PC-9 (cell line): ENCODE data around the gene ESPN. TPM values are rescaled to one million over a fixed set of nuclear protein-coding genes. Genes with fewer than 3 reads are reported as not detected.
A peak's percentile ranks its signal among the peaks of the same experiment; 100 is the strongest.

Source experiments
- Bru-seq: library from RNA; stranded (reverse); fragments of 400-500 nt; gene quantifications from one replicate; lab custom pipeline; 2021; lab: Mats Ljungman, UMichigan
- BruChase-seq, 2 experiments: library from RNA; stranded (reverse); fragments of 400-500 nt; gene quantifications; one replicate each; lab custom pipeline; 2021; lab: Mats Ljungman, UMichigan
- BruUV-seq: library from RNA; stranded (reverse); fragments of 400-500 nt; replicated peaks from 2 replicates; lab custom pipeline; 2021; lab: Mats Ljungman, UMichigan
- CTCF ChIA-PET: fragments of 300-600 bp; sonication (Branson Sonifier 250); formaldehyde crosslinking; loops from one replicate; lab custom pipeline; 2022; ENCODE audit warnings: antibody characterized with exemption; lab: Charles Lee
- POLR2A ChIA-PET: fragments of 300-600 bp; sonication (Branson Sonifier 250); formaldehyde crosslinking; loops from one replicate; lab custom pipeline; 2022; ENCODE audit warnings: antibody characterized with exemption; ENCODE audit not compliant: unreplicated experiment; lab: Charles Lee
- DNase-seq, 2 experiments: peaks; one replicate each; pipeline versions ENCODE4 v3.0.0 to v3.0.0-alpha.2; 2015 to 2022; ENCODE audit warnings: mixed read lengths in 1 of 2
- H2AFZ ChIP-seq: fragments of 200-600 bp; sonication (generic); 2 replicates; pipeline ENCODE4 v1.8.1; 2017; ENCODE audit warnings: antibody characterized with exemption
- H3F3A ChIP-seq: fragments of 200-600 bp; sonication (generic); 2 replicates; pipeline ENCODE4 v1.8.1; 2017; ENCODE audit warnings: antibody characterized with exemption, mild to moderate bottlenecking, low read depth; ENCODE audit not compliant: insufficient read depth
- H3K27ac ChIP-seq: fragments of 200-600 bp; sonication (generic); 2 replicates; pipeline ENCODE4 v1.6.1; 2016; ENCODE audit warnings: mixed run types
- H3K27me3 ChIP-seq: fragments of 200-600 bp; sonication (generic); 2 replicates; pipeline ENCODE4 v1.6.1; 2016; ENCODE audit warnings: low read depth, mixed run types; ENCODE audit not compliant: insufficient read depth
- H3K36me3 ChIP-seq: fragments of 200-600 bp; sonication (generic); 2 replicates; pipeline ENCODE4 v1.6.1; 2016; ENCODE audit warnings: low read depth, mixed run types
- H3K4me1 ChIP-seq: fragments of 200-600 bp; sonication (generic); replicated peaks from 2 replicates; pipeline ENCODE4 v1.6.1; 2016; ENCODE audit warnings: mixed run types; ENCODE audit not compliant: insufficient read depth
- H3K4me2 ChIP-seq: fragments of 200-600 bp; sonication (generic); 2 replicates; pipeline ENCODE4 v1.6.1; 2017; ENCODE audit warnings: mixed run types
- H3K4me3 ChIP-seq: fragments of 200-600 bp; sonication (generic); 2 replicates; pipeline ENCODE4 v1.6.1; 2016; ENCODE audit warnings: mixed run types
- H3K79me2 ChIP-seq: fragments of 200-600 bp; sonication (generic); 2 replicates; pipeline ENCODE4 v1.6.1; 2017; ENCODE audit warnings: low read depth, mixed run types
- H3K9me2 ChIP-seq: fragments of 200-600 bp; sonication (generic); 2 replicates; pipeline ENCODE4 v1.8.1; 2017; ENCODE audit warnings: mild to moderate bottlenecking; ENCODE audit not compliant: insufficient read depth
- H3K9me3 ChIP-seq: fragments of 200-600 bp; sonication (generic); 2 replicates; pipeline ENCODE4 v1.8.1; 2016; ENCODE audit warnings: low read depth; ENCODE audit not compliant: insufficient read depth
- H4K20me1 ChIP-seq: fragments of 200-600 bp; sonication (generic); 2 replicates; pipeline ENCODE4 v1.8.1; 2017; ENCODE audit not compliant: insufficient read depth
- EZH2 ChIP-seq: fragments of 200-600 bp; sonication (generic); IDR thresholded peaks from 2 replicates; pipeline ENCODE4 v1.8.0; 2017; ENCODE audit warnings: antibody characterized with exemption, low read depth
- intact Hi-C: fragments of 100-400 bp; cut with micrococcal nuclease; formaldehyde crosslinking; loops from one replicate; pipeline ENCODE4 v1.10.0; 2022; ENCODE audit not compliant: unreplicated experiment
- long read RNA-seq: library from polyadenylated mRNA; stranded (forward); transcript quantifications from one replicate; pipeline ENCODE4 v2.0.0, GENCODE V29; 2022
- total RNA-seq: library from RNA; stranded (reverse); gene quantifications from 2 replicates; pipeline ENCODE4 v1.2.3, GENCODE V29; 2021
- TF ChIP-seq, protein P1 (sequence below): fragments of 200-600 bp; sonication (generic); conservative IDR thresholded peaks from 2 replicates; pipeline ENCODE4 v1.6.1; 2017; ENCODE audit warnings: mixed run types, antibody characterized with exemption, mild to moderate bottlenecking, moderate library complexity

ESPN gene, protein sequence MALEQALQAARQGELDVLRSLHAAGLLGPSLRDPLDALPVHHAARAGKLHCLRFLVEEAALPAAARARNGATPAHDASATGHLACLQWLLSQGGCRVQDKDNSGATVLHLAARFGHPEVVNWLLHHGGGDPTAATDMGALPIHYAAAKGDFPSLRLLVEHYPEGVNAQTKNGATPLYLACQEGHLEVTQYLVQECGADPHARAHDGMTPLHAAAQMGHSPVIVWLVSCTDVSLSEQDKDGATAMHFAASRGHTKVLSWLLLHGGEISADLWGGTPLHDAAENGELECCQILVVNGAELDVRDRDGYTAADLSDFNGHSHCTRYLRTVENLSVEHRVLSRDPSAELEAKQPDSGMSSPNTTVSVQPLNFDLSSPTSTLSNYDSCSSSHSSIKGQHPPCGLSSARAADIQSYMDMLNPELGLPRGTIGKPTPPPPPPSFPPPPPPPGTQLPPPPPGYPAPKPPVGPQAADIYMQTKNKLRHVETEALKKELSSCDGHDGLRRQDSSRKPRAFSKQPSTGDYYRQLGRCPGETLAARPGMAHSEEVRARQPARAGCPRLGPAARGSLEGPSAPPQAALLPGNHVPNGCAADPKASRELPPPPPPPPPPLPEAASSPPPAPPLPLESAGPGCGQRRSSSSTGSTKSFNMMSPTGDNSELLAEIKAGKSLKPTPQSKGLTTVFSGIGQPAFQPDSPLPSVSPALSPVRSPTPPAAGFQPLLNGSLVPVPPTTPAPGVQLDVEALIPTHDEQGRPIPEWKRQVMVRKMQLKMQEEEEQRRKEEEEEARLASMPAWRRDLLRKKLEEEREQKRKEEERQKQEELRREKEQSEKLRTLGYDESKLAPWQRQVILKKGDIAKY
- 18.6 and 32.3 TPM in 2 replicates for total RNA-seq
- percentile 34 among the genes with signal in this experiment for Bru-seq, nascent RNA
- BruChase-seq, experiment 1, labeled RNA remaining after a 2-hour chase, result percentile 29 among the genes with signal in this experiment
- percentile 42 among the genes with signal in this experiment for BruChase-seq, experiment 2, labeled RNA remaining after a 6-hour chase
- long read RNA-seq, partial matches to known transcripts, result 1 of 3 reads
- long read RNA-seq, other reads (novel, unspliced or antisense), result 2 of 3 reads

DNA sequence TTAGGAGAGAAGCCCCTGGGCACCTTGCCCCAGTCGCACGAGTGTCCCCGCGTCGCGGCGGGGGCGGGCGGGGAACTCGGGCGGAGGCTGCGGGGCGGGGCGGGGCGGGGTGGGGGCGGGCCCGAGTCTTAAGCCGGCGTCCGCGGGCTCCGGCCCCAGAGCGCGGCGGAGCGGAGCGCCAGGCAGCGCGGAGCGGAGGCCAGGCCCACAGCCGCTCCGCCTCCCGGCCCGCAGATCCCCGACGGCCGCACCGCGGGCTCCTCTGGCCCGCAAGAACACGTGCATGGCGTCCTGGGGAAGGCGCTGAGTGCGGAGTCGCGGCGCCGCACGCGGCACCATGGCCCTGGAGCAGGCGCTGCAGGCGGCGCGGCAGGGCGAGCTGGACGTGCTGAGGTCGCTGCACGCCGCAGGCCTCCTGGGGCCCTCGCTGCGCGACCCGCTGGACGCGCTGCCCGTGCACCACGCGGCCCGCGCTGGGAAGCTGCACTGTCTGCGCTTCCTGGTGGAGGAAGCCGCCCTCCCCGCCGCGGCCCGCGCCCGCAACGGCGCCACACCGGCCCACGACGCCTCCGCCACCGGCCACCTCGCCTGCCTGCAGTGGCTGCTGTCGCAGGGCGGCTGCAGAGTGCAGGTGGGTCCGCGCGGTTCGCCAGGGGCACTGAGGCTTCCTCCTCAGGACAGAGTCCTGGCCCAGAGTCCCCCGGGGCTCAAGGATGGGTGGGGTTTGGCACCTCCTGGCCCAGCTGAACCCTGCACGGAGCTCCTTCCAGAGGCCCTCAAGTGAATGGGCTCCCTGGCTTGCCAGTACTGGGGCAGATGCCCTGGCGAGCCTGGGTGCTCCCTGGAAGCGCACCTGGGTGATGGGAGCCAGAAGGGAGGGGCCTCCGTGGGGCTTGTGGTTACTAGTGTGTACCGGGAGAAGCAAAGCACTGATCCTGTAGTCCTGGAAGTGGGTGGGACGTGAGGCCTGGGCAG, at the start of gene ESPN:
ESPN (plus strand) TSS at position 158 of the 975 bp plus-strand sequence; CDS start at position 338, 180 bp downstream.
- TF ChIP-seq EZH2, result no peak
- H3K27ac ChIP-seq, result no peak within 1 kb of the TSS
- H3K79me2 ChIP-seq, result no peaks in the 10 kb centered on the region
- no peaks in the 10 kb centered on the region; the same call in 1 of the 2 replicates for H3F3A ChIP-seq
- CTCF ChIA-PET, result interaction anchor here (0.6 to 1.3 kb wide), 3 partner anchors 8 to 108 kb away, joined by 3 to 10 read pairs (median 4); no protein-coding TSS in a partner anchor
- no peaks in the 10 kb centered on the region for H3K9me3 ChIP-seq
- no peaks in the 10 kb centered on the region for H4K20me1 ChIP-seq
- POLR2A ChIA-PET, result no interaction called here
- H3K36me3 ChIP-seq, result no peaks in the 10 kb centered on the region
- peak within 1 kb of the TSS; percentile 42; the same call in 1 of the 2 replicates for H3K4me2 ChIP-seq
- H3K27me3 ChIP-seq, result peaks cover 8% of the 10 kb centered on the region; the same call in 1 of the 2 replicates
- no peak within 1 kb of the TSS for H2AFZ ChIP-seq
- peaks cover 22% of the 10 kb centered on the region for H3K4me1 ChIP-seq
- no peak within 1 kb of the TSS for H3K4me3 ChIP-seq
- intact Hi-C loops, result loop anchor here (5.0 kb wide), 1 partner anchor 73 kb away; no protein-coding TSS in a partner anchor
- no peak for DNase-seq
- no peaks in the 10 kb centered on the region for H3K9me2 ChIP-seq
- no TSS peak for BruUV-seq

DNA sequence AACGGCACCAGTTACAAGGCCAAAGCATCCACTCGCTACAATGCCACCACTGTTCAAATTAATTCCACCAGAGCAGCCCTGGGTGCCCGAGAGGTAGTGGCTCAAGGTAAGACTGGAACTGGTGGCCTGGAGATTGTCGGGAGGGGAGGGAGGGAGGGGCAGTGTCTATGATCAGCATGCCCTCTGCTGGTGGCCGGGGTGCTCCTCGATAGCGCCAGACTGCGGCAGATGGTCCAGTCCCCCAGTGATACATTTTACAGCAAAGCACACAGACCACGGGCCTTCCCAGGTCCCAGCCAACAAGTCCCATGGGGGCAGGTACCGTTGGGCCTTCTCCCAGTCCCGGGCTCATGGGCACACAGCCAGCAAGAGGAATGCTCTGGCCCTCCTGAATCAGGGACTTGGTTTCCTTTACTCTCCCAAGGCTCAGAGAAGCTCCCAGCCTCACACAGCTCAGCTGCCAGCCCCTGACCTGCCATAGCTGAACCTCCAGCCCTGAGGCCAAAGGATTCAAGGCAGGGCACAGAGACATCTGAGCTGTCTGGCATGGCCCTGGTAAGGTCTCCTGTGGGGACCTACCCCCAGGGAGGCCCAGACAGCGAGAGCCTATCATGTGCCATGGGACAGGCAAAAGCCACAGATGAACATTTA, 46.4 kb upstream of the ESPN start:
- H3K79me2 ChIP-seq, result peaks cover 8% of the 10 kb centered on the region; the same call in 1 of the 2 replicates
- CTCF ChIA-PET, result no interaction called here
- H3K4me3 ChIP-seq, result no peak overlapping the region
- no TSS peak for BruUV-seq
- no peaks in the 10 kb centered on the region; the same call in 1 of the 2 replicates for H3F3A ChIP-seq
- no peaks in the 10 kb centered on the region for H4K20me1 ChIP-seq
- no peak overlapping the region for H3K4me2 ChIP-seq
- H3K27ac ChIP-seq, result no peak overlapping the region
- no peaks in the 10 kb centered on the region for H3K27me3 ChIP-seq
- intact Hi-C loops, result no loop called here
- TF ChIP-seq, protein P1, sequence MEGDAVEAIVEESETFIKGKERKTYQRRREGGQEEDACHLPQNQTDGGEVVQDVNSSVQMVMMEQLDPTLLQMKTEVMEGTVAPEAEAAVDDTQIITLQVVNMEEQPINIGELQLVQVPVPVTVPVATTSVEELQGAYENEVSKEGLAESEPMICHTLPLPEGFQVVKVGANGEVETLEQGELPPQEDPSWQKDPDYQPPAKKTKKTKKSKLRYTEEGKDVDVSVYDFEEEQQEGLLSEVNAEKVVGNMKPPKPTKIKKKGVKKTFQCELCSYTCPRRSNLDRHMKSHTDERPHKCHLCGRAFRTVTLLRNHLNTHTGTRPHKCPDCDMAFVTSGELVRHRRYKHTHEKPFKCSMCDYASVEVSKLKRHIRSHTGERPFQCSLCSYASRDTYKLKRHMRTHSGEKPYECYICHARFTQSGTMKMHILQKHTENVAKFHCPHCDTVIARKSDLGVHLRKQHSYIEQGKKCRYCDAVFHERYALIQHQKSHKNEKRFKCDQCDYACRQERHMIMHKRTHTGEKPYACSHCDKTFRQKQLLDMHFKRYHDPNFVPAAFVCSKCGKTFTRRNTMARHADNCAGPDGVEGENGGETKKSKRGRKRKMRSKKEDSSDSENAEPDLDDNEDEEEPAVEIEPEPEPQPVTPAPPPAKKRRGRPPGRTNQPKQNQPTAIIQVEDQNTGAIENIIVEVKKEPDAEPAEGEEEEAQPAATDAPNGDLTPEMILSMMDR, result no peak
- no peak for TF ChIP-seq EZH2
- POLR2A ChIA-PET, result no interaction called here
- no peaks in the 10 kb centered on the region for H3K9me2 ChIP-seq
- no peak overlapping the region for H2AFZ ChIP-seq
- no peaks in the 10 kb centered on the region for H3K36me3 ChIP-seq
- H3K9me3 ChIP-seq, result no peaks in the 10 kb centered on the region
- DNase-seq, result no peak
- H3K4me1 ChIP-seq, result no peaks in the 10 kb centered on the region

DNA sequence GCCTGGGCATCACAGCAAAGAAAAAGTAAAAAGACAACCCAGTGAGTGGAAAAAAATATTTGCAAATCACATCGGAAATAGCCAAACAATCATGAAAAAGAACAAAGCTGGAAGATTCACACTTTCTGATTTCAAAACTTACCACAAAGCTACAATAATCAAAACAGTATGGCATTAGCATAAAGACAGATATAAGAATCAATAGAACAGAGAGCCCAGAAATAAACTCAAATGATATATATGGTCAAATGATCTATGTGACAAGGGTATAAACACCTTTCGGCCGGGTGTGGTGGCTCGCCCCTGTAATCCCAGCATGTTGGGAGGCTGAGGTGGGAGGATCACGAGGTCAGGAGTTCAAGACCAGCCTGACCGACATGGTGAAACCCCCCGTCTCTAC, 44.5 kb upstream of the ESPN start:
- H3K9me3 ChIP-seq, result no peaks in the 10 kb centered on the region
- H3K79me2 ChIP-seq, result peaks cover 14% of the 10 kb centered on the region; the same call in 1 of the 2 replicates
- H3K4me1 ChIP-seq, result no peaks in the 10 kb centered on the region
- H2AFZ ChIP-seq, result no peak overlapping the region
- H4K20me1 ChIP-seq, result no peaks in the 10 kb centered on the region
- intact Hi-C loops, result no loop called here
- H3K27ac ChIP-seq, result no peak overlapping the region
- CTCF ChIA-PET, result no interaction called here
- H3K27me3 ChIP-seq, result no peaks in the 10 kb centered on the region
- POLR2A ChIA-PET, result no interaction called here
- no peaks in the 10 kb centered on the region for H3K9me2 ChIP-seq
- no peak overlapping the region for H3K4me3 ChIP-seq
- BruUV-seq, result no TSS peak
- no peaks in the 10 kb centered on the region for H3K36me3 ChIP-seq
- H3F3A ChIP-seq, result peaks cover 3% of the 10 kb centered on the region
- DNase-seq, result no peak
- TF ChIP-seq, protein P1, result no peak
- TF ChIP-seq EZH2, result no peak
- H3K4me2 ChIP-seq, result no peak overlapping the region
